ENCODE measurements around the gene BDH1. TPM values are rescaled to one million over a fixed set of nuclear protein-coding genes. Genes with fewer than 3 reads are reported as not detected.

The BDH1 gene
- total and polyA plus RNA-seq, 2 of the 13 experiments (the other 11 are each of a cell fraction or from before 2014, with no cell fraction given): 21.2 to 71.9 TPM

DNA sequence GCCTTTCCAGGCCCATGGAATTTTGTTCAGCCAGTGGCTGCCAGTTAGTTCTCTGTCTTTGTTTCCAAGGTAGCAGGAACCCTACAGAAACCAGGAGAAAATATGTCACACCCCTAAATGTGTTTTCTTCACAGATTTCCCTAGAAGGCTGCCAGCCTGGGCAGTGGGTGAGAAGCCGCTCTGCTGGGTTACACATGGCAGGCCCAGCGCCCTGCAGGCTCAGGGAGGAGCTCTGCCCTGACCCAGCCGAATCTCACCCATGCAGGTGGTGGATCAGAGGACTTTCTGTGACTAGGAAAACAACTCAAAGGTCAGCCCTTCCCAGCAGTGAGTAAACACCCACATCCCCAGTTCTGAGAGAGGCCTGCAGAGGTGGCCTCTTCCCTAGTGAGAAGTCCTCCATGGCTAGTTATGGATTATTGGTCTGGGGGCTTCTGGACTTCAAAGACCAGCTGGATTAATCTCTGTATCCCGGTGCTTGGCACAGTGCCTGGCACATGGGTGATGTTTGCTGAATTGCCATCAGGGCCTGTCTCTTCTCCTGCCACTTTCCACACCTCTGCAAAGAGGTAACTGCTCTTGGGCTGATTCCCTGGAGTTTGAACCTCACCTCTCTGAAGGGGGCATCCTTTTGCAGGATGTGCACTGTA, 34.7 kb upstream of the BDH1 start (continued):
- TF ChIP-seq ZNF136 (CRISPR knock-in tag; IDR thresholded peaks at IDR 0.05; ENCODE audit: low read depth) (peak; percentile 79; the same call in 1 of the 2 replicates), ONECUT2 (CRISPR knock-in tag; IDR thresholded peaks at IDR 0.05) (0 out of 2 replicates have a peak, but pooled peaks have one; percentile 8), SNAPC2 (CRISPR knock-in tag; IDR thresholded peaks at IDR 0.05) (no peak; the same call in 1 of the 2 replicates), ZNF878 (CRISPR knock-in tag; IDR thresholded peaks at IDR 0.05) (peak; percentile 90), SRF (IDR thresholded peaks at IDR 0.05; ENCODE audit: low read depth, low read length) (no peak), TCF7 (IDR thresholded peaks at IDR 0.05; ENCODE audit: low read depth) (peak; percentile 88), AKNA (CRISPR knock-in tag; IDR thresholded peaks at IDR 0.05; ENCODE audit: borderline replicate concordance) (no peak), REL (CRISPR knock-in tag; conservative IDR thresholded peaks at IDR 0.05) (no peak), ZNF569 (CRISPR knock-in tag; IDR thresholded peaks at IDR 0.05; ENCODE audit: borderline replicate concordance) (no peak), SMC3 (IDR thresholded peaks at IDR 0.05; ENCODE audit: low read length) (no peak; the same call in none of the 2 replicates), RELA (CRISPR knock-in tag; IDR thresholded peaks at IDR 0.05) (no peak), SSRP1 (CRISPR knock-in tag; IDR thresholded peaks at IDR 0.05) (no peak), ZBTB42 (CRISPR knock-in tag; IDR thresholded peaks at IDR 0.05) (no peak), POLR2G (IDR thresholded peaks at IDR 0.05; ENCODE audit: low read depth, low read length) (peak; percentile 86), ZNF747 (CRISPR knock-in tag; IDR thresholded peaks at IDR 0.05; ENCODE audit: borderline replicate concordance) (no peak), FOXK2 (IDR thresholded peaks at IDR 0.05) (peak; percentile 75)
- TF ChIP-seq, protein P1, sequence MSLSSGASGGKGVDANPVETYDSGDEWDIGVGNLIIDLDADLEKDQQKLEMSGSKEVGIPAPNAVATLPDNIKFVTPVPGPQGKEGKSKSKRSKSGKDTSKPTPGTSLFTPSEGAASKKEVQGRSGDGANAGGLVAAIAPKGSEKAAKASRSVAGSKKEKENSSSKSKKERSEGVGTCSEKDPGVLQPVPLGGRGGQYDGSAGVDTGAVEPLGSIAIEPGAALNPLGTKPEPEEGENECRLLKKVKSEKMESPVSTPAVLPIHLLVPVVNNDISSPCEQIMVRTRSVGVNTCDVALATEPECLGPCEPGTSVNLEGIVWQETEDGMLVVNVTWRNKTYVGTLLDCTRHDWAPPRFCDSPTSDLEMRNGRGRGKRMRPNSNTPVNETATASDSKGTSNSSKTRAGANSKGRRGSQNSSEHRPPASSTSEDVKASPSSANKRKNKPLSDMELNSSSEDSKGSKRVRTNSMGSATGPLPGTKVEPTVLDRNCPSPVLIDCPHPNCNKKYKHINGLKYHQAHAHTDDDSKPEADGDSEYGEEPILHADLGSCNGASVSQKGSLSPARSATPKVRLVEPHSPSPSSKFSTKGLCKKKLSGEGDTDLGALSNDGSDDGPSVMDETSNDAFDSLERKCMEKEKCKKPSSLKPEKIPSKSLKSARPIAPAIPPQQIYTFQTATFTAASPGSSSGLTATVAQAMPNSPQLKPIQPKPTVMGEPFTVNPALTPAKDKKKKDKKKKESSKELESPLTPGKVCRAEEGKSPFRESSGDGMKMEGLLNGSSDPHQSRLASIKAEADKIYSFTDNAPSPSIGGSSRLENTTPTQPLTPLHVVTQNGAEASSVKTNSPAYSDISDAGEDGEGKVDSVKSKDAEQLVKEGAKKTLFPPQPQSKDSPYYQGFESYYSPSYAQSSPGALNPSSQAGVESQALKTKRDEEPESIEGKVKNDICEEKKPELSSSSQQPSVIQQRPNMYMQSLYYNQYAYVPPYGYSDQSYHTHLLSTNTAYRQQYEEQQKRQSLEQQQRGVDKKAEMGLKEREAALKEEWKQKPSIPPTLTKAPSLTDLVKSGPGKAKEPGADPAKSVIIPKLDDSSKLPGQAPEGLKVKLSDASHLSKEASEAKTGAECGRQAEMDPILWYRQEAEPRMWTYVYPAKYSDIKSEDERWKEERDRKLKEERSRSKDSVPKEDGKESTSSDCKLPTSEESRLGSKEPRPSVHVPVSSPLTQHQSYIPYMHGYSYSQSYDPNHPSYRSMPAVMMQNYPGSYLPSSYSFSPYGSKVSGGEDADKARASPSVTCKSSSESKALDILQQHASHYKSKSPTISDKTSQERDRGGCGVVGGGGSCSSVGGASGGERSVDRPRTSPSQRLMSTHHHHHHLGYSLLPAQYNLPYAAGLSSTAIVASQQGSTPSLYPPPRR (CRISPR knock-in tag; IDR thresholded peaks at IDR 0.05; ENCODE audit: borderline replicate concordance): peak; percentile 90
- TF ChIP-seq, protein P2, sequence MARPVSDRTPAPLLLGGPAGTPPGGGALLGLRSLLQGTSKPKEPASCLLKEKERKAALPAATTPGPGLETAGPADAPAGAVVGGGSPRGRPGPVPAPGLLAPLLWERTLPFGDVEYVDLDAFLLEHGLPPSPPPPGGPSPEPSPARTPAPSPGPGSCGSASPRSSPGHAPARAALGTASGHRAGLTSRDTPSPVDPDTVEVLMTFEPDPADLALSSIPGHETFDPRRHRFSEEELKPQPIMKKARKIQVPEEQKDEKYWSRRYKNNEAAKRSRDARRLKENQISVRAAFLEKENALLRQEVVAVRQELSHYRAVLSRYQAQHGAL (CRISPR knock-in tag; IDR thresholded peaks at IDR 0.05; ENCODE audit: not compliant biosample characterization): peak; percentile 56
- TF ChIP-seq, protein P3, sequence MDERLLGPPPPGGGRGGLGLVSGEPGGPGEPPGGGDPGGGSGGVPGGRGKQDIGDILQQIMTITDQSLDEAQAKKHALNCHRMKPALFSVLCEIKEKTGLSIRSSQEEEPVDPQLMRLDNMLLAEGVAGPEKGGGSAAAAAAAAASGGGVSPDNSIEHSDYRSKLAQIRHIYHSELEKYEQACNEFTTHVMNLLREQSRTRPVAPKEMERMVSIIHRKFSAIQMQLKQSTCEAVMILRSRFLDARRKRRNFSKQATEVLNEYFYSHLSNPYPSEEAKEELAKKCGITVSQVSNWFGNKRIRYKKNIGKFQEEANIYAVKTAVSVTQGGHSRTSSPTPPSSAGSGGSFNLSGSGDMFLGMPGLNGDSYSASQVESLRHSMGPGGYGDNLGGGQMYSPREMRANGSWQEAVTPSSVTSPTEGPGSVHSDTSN (CRISPR knock-in tag; IDR thresholded peaks at IDR 0.05): no peak
